ENCODE measurements around the gene PSTPIP1.

PSTPIP1 gene

GRCh38 chr15:77031376-77032050, 36.6 kb downstream of the PSTPIP1 start:
- H3K4me3 ChIP-seq (ENCODE audit: low read depth, low read length) = no peak overlapping the region
- CTCF ChIA-PET = interaction anchor here (1.0 to 8.8 kb wide), 5 partner anchors 7 to 512 kb away, joined by 3 to 106 read pairs (median 9); no protein-coding TSS in a partner anchor
- TF ChIP-seq CTCF (IDR thresholded peaks at IDR 0.05; ENCODE audit: insufficient read depth, low read length, missing control alignments) = no peak
- DNase-seq (ENCODE audit: low read depth, low spot score) = no peak
- POLR2A ChIA-PET = no interaction called here

- DNase-seq (ENCODE audit: low read depth, low spot score) = no peak
- ChIA-PET CTCF (interaction anchor here (1.2 to 8.8 kb wide), 6 partner anchors 8 to 511 kb away, joined by 3 to 106 read pairs (median 7); no protein-coding TSS in a partner anchor), POLR2A (no interaction called here)
- no peak for TF ChIP-seq CTCF (IDR thresholded peaks at IDR 0.05; ENCODE audit: insufficient read depth, low read length, missing control alignments)
- H3K4me3 ChIP-seq (ENCODE audit: low read depth, low read length) = no peak overlapping the region
Observed at GRCh38 chr15:77032052-77032646, 37.2 kb downstream of the PSTPIP1 start.

- ChIA-PET CTCF (interaction anchor here (0.8 to 8.8 kb wide), 8 partner anchors 8 to 511 kb away, joined by 3 to 106 read pairs (median 4); no protein-coding TSS in a partner anchor), POLR2A (no interaction called here)
- TF ChIP-seq CTCF (IDR thresholded peaks at IDR 0.05; ENCODE audit: insufficient read depth, low read length, missing control alignments) = no peak
- DNase-seq (ENCODE audit: low read depth, low spot score) = no peak
- no peak overlapping the region for H3K4me3 ChIP-seq (ENCODE audit: low read depth, low read length)
Observed at GRCh38 chr15:77032647-77033416, 37.9 kb downstream of the PSTPIP1 start.

GRCh38 chr15:77033417-77033728, 38.4 kb downstream of the PSTPIP1 start:
- ChIA-PET CTCF (interaction anchor here (0.8 to 8.8 kb wide), 7 partner anchors 9 to 509 kb away, joined by 3 to 106 read pairs (median 4); no protein-coding TSS in a partner anchor), POLR2A (no interaction called here)
- TF ChIP-seq CTCF (IDR thresholded peaks at IDR 0.05; ENCODE audit: insufficient read depth, low read length, missing control alignments) = no peak
- no peak for DNase-seq (ENCODE audit: low read depth, low spot score)
- H3K4me3 ChIP-seq (ENCODE audit: low read depth, low read length) = no peak overlapping the region

- ChIA-PET CTCF (interaction anchor here (0.8 to 8.8 kb wide), 13 partner anchors 9 to 787 kb away, joined by 3 to 106 read pairs (median 7); no protein-coding TSS in a partner anchor), POLR2A (no interaction called here)
- no peak overlapping the region for H3K4me3 ChIP-seq (ENCODE audit: low read depth, low read length)
- no peak for DNase-seq (ENCODE audit: low read depth, low spot score)
- TF ChIP-seq CTCF (IDR thresholded peaks at IDR 0.05; ENCODE audit: insufficient read depth, low read length, missing control alignments) = no peak
Observed at GRCh38 chr15:77033729-77034671, 39.1 kb downstream of the PSTPIP1 start.

All from AG04449 (cell line).